WTC11 (cell line): Measurements from ENCODE around the gene TBCB.

Experiments used
- JUN ChIP-seq: sonication (generic); formaldehyde crosslinking; IDR thresholded peaks from 2 replicates; pipeline ENCODE4 v1.8.0; 2023; ENCODE audit warnings: mild to moderate bottlenecking, missing genetic modification reagents
- KAT7 ChIP-seq: sonication (generic); formaldehyde crosslinking; IDR thresholded peaks from 2 replicates; pipeline ENCODE4 v1.8.1; 2023; ENCODE audit warnings: missing genetic modification reagents, mild to moderate bottlenecking, borderline replicate concordance
- ZNF396 ChIP-seq: fragments of 250-450 bp; sonication (Bioruptor Pico); IDR thresholded peaks from 2 replicates; pipeline ENCODE4 v1.8.0; 2021; ENCODE audit warnings: mild to moderate bottlenecking, moderate library complexity, borderline replicate concordance
- TF ChIP-seq, protein P1 (sequence below): fragments of 200-600 bp; IDR thresholded peaks from 2 replicates; pipeline ENCODE4 v1.8.0; 2022; ENCODE audit warnings: antibody characterized with exemption
- TF ChIP-seq, protein P2 (sequence below): sonication (generic); formaldehyde crosslinking; IDR thresholded peaks from 2 replicates; pipeline ENCODE4 v1.8.1; 2023; ENCODE audit warnings: mild to moderate bottlenecking, missing genetic modification reagents, moderate library complexity
- TF ChIP-seq, protein P3 (sequence below): sonication (generic); formaldehyde crosslinking; IDR thresholded peaks from 2 replicates; pipeline ENCODE4 v1.8.0; 2022; ENCODE audit warnings: mild to moderate bottlenecking, missing genetic modification reagents

DNA sequence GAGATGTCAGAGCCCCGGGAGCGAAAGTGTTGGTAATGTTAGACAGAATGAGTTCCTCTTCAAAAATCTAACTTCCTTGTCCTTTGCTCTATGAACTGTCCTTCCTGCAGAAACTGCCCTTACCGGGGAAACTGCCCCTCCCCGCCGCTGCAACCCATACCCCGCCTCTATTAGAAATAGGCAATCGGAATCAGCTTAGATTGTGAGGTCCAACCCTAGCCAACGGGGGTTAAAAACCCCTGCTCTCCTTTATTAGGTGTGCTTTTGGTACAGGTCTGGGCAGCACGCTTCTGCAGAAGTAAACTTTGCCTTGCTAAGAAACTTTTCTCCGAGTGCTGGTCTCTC lies 13.1 kb downstream of the TBCB start:
- TF ChIP-seq, protein P1, sequence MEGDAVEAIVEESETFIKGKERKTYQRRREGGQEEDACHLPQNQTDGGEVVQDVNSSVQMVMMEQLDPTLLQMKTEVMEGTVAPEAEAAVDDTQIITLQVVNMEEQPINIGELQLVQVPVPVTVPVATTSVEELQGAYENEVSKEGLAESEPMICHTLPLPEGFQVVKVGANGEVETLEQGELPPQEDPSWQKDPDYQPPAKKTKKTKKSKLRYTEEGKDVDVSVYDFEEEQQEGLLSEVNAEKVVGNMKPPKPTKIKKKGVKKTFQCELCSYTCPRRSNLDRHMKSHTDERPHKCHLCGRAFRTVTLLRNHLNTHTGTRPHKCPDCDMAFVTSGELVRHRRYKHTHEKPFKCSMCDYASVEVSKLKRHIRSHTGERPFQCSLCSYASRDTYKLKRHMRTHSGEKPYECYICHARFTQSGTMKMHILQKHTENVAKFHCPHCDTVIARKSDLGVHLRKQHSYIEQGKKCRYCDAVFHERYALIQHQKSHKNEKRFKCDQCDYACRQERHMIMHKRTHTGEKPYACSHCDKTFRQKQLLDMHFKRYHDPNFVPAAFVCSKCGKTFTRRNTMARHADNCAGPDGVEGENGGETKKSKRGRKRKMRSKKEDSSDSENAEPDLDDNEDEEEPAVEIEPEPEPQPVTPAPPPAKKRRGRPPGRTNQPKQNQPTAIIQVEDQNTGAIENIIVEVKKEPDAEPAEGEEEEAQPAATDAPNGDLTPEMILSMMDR = no peak
- no peak for TF ChIP-seq ZNF396 (CRISPR knock-in tag)
- TF ChIP-seq, protein P2, sequence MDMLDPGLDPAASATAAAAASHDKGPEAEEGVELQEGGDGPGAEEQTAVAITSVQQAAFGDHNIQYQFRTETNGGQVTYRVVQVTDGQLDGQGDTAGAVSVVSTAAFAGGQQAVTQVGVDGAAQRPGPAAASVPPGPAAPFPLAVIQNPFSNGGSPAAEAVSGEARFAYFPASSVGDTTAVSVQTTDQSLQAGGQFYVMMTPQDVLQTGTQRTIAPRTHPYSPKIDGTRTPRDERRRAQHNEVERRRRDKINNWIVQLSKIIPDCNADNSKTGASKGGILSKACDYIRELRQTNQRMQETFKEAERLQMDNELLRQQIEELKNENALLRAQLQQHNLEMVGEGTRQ (CRISPR knock-in tag) = no peak
- no peak for TF ChIP-seq JUN (CRISPR knock-in tag)
- TF ChIP-seq KAT7 = no peak
- TF ChIP-seq, protein P3, sequence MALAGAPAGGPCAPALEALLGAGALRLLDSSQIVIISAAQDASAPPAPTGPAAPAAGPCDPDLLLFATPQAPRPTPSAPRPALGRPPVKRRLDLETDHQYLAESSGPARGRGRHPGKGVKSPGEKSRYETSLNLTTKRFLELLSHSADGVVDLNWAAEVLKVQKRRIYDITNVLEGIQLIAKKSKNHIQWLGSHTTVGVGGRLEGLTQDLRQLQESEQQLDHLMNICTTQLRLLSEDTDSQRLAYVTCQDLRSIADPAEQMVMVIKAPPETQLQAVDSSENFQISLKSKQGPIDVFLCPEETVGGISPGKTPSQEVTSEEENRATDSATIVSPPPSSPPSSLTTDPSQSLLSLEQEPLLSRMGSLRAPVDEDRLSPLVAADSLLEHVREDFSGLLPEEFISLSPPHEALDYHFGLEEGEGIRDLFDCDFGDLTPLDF = no peak
